Psoas muscle (tissue), 8 donors: ENCODE measurements around the gene TANC2. TPM values are rescaled to one million over a fixed set of nuclear protein-coding genes. Genes with fewer than 3 reads are reported as not detected.

Source experiments
- ATAC-seq, 4 donors: fragments of 200-7000 bp; cut with Tn5 transposase; one replicate each; pipeline ENCODE4 v1.9.1; 2020; ENCODE audit warnings: moderate library complexity in 3 of 4, mild to moderate bottlenecking in 2 of 4
- DNase-seq, 2 donors: peaks; one replicate each; pipeline ENCODE4 v3.0.0-alpha.2; 2020
- H3K27ac ChIP-seq: fragments of 200-600 bp; one replicate; pipeline ENCODE4 v1.8.0; 2022
- H3K27me3 ChIP-seq, 3 donors: fragments of 200-600 bp in 1 of 3; one replicate each; pipeline versions ENCODE4 v1.6.1 to v1.8.0; 2013 to 2022; ENCODE audit warnings: low read length in 2 of 3, mild to moderate bottlenecking in 2 of 3, moderate library complexity in 1 of 3; ENCODE audit not compliant: insufficient read depth in 3 of 3
- H3K36me3 ChIP-seq, 2 donors: fragments of 200-600 bp in 1 of 2; one replicate each; pipeline versions ENCODE4 v1.6.1 to v1.8.0; 2013 to 2022; ENCODE audit warnings: low read depth in 1 of 2, mild to moderate bottlenecking in 1 of 2, moderate library complexity in 1 of 2; ENCODE audit not compliant: insufficient read depth in 1 of 2
- H3K4me1 ChIP-seq: fragments of 200-600 bp; one replicate; pipeline ENCODE4 v1.8.0; 2022
- H3K4me3 ChIP-seq: fragments of 200-600 bp; one replicate; pipeline ENCODE4 v1.8.0; 2022; ENCODE audit warnings: mild to moderate bottlenecking
- H3K9me3 ChIP-seq: fragments of 200-600 bp; one replicate; pipeline ENCODE4 v1.8.0; 2022
- CTCF ChIP-seq: fragments of 200-600 bp; IDR thresholded peaks from one replicate; pipeline ENCODE4 v1.8.0; 2022; ENCODE audit warnings: antibody characterized with exemption
- WGBS, 3 donors: extraction: QIAGEN DNeasy Blood & Tissue Kit; methylation state at CpG; one replicate each; pipeline versions ENCODE4 v1.1.6 to v1.1.7; 2013; 5-methylcytosine and 5-hydroxymethylcytosine counted together
- intact Hi-C, 2 donors: fragments of 100-400 bp; cut with DNase I; formaldehyde crosslinking; loops; one replicate each; pipeline versions ENCODE4 v1.11.0 to v1.14.2; 2022
- polyA plus RNA-seq, 3 donors: library from polyadenylated mRNA; stranded (reverse); fragments of 200-250 nt; gene quantifications; one replicate each; pipeline ENCODE4 v1.2.3, GENCODE V29; 2013
- total RNA-seq, 4 donors: library from RNA; stranded (reverse); fragmentation: NEBNext Ultra II Directional in 2 of 4; extraction: Animal tissue kit (Norgen Biotek cat#: 25700) in 2 of 4; gene quantifications; one replicate each; pipeline versions ENCODE4 v1.2.1 to v1.2.4, GENCODE V29; 2021 to 2023
- donor health status: healthy with polysubstance abuse.
- donor health status: DM: no; HTN: no; CAD: no; lungs with moderate emphysema.
- donor health status: Bipolar disorder and iron deficiency.
- donor health status: healthy.
- donor health status: DM: yes; HTN: yes; CAD: no.
- donor health status: DM: no; HTN: no; CAD: no.
- donor health status: DM: no; HTN: no; CAD: no.
- donor health status: DM: yes; HTN: yes; CAD: no.

TANC2 gene
- total and polyA plus RNA-seq, 7 donors = 1.2 to 12.4 (median 6.1) TPM

- intact Hi-C loops = loop anchor here in 1 of 2 donors (5.0 kb wide), 1 partner anchor 408 kb away; no protein-coding TSS in a partner anchor
- Histone ChIP-seq H3K27me3 (no peaks in the 10 kb centered on the region), H3K4me1 (peaks cover 2% of the 10 kb centered on the region), H3K36me3 (no peaks in the 10 kb centered on the region), H3K9me3 (no peaks in the 10 kb centered on the region), H3K27ac (no peak overlapping the region), H3K4me3 (no peak overlapping the region)
- 96 to 100% (median 100%) methylated on average over 1 of the region's 1 CpG for WGBS, 3 donors
- DNase-seq = no peak
- no peak for TF ChIP-seq CTCF
- no peak for ATAC-seq
These were observed 32.8 kb downstream of the TANC2 start for GRCh38 chr17:62998665-62999393.

GRCh38 chr17:62999736-63000135, 33.7 kb downstream of the TANC2 start:
- intact Hi-C loops = loop anchor here in 1 of 2 donors (5.0 kb wide), 1 partner anchor 408 kb away; no protein-coding TSS in a partner anchor
- WGBS, 3 donors = 90 to 100% (median 97%) methylated on average over 3 of the region's 3 CpGs
- no peak for TF ChIP-seq CTCF

GRCh38 chr17:63001689-63002394, 35.8 kb downstream of the TANC2 start:
- Histone ChIP-seq H3K4me3 (no peak overlapping the region), H3K9me3 (no peaks in the 10 kb centered on the region), H3K4me1 (no peaks in the 10 kb centered on the region), H3K27me3 (no peaks in the 10 kb centered on the region), H3K27ac (no peak overlapping the region), H3K36me3 (no peaks in the 10 kb centered on the region)
- ATAC-seq = no peak
- intact Hi-C loops = no loop called here
- no peak for DNase-seq
- WGBS, 3 donors = 97 to 98% (median 98%) methylated on average over 5 of the region's 5 CpGs
- TF ChIP-seq CTCF = no peak

More at GRCh38 chr17:62999736-63000135, 33.7 kb downstream of the TANC2 start:
- no peaks in the 10 kb centered on the region for H3K27me3 ChIP-seq
- H3K9me3 ChIP-seq = no peaks in the 10 kb centered on the region
- DNase-seq = no peak
- no peak overlapping the region for H3K27ac ChIP-seq
- ATAC-seq = no peak
- H3K4me3 ChIP-seq = no peak overlapping the region
- no peaks in the 10 kb centered on the region for H3K36me3 ChIP-seq
- H3K4me1 ChIP-seq = peaks cover 2% of the 10 kb centered on the region

- H3K27ac ChIP-seq = no peak overlapping the region
- H3K4me3 ChIP-seq = no peak overlapping the region
- no peaks in the 10 kb centered on the region for H3K36me3 ChIP-seq
- no peaks in the 10 kb centered on the region for H3K4me1 ChIP-seq
- ATAC-seq = no peak
- no peaks in the 10 kb centered on the region for H3K9me3 ChIP-seq
- H3K27me3 ChIP-seq = no peaks in the 10 kb centered on the region
- WGBS, 3 donors = 96 to 99% (median 98%) methylated on average over 2 of the region's 2 CpGs
- no peak for DNase-seq
- no peak for TF ChIP-seq CTCF
- intact Hi-C loops = no loop called here
These were observed 36.6 kb downstream of the TANC2 start for GRCh38 chr17:63002625-63003024.
